Measurements from ENCODE around the gene MINDY3.
"Not testable (repeated sequence)": the region's sequence is repeated elsewhere in the genome, so short reads cannot be mapped to it uniquely, and the experiment has no call there.

MINDY3 gene

DNA sequence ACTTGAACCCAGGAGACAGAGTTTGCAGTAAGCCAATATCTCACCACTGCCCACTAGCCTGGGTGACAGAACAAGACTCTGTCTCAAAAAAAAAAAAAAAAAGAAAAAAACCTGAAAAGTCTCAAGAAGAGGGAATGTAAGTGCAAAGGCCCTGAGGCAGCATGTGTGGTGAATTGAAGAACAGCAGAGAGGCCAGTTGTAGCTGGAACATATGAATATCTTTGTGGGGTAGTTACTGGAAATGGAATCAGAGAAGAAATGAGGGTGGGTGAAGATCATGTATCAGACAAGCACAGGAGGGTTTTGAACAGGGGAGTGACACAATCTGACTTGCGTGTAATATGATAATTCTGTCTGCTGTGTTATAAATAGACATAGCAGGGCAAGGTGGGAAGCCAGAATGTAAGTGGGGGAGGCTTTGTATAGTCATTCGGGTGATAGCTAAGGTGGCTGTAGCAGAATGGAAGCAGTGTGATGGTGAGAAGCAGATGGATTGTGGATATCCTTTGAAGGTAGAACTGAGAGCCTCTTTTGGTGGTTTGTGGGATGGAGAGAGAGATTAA, 95.3 kb downstream of the MINDY3 start:
- H3K4me3 ChIP-seq (ENCODE audit: low read depth in 1 of 2, low read length in 2 of 2) = no peak overlapping the region
- TF ChIP-seq EZH2 (IDR thresholded peaks at IDR 0.05; ENCODE audit: borderline replicate concordance, low read depth, low read length, severe bottlenecking) = no peak
- no peaks in the 10 kb centered on the region for H3K36me3 ChIP-seq (ENCODE audit: insufficient read depth, low read length)

DNA sequence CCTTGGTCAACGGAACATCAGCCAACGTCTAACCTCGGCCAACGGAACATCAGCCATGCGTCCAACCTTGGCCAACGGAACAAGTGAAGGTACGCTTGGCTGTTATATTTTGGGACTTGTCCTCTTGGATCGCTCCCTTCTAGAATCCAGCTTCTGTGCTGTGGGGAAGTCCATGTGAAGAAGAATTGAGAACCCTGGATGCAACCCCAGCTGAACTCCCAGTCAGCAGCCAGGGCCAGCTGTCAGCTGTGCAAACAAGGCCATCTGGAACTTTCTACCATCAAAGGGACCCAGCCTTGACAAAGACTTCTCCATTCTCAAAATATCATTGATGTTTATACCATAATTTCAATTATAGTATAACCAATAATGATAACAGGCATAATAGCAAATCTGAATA, 97.3 kb downstream of the MINDY3 start:
- TF ChIP-seq, protein P1, sequence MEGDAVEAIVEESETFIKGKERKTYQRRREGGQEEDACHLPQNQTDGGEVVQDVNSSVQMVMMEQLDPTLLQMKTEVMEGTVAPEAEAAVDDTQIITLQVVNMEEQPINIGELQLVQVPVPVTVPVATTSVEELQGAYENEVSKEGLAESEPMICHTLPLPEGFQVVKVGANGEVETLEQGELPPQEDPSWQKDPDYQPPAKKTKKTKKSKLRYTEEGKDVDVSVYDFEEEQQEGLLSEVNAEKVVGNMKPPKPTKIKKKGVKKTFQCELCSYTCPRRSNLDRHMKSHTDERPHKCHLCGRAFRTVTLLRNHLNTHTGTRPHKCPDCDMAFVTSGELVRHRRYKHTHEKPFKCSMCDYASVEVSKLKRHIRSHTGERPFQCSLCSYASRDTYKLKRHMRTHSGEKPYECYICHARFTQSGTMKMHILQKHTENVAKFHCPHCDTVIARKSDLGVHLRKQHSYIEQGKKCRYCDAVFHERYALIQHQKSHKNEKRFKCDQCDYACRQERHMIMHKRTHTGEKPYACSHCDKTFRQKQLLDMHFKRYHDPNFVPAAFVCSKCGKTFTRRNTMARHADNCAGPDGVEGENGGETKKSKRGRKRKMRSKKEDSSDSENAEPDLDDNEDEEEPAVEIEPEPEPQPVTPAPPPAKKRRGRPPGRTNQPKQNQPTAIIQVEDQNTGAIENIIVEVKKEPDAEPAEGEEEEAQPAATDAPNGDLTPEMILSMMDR (IDR thresholded peaks at IDR 0.05; ENCODE audit: borderline replicate concordance, extremely low read depth, low read length, poor library complexity, severe bottlenecking) = no peak
- no peak for TF ChIP-seq EZH2 (IDR thresholded peaks at IDR 0.05; ENCODE audit: borderline replicate concordance, low read depth, low read length, severe bottlenecking)
- Histone ChIP-seq H3K4me3 (ENCODE audit: low read depth in 1 of 2, low read length in 2 of 2) (no peak overlapping the region), H3K36me3 (ENCODE audit: insufficient read depth, low read length) (no peaks in the 10 kb centered on the region), H3K4me2 (ENCODE audit: insufficient read depth, low read length) (no peak overlapping the region), H4K20me1 (ENCODE audit: insufficient read depth, low read length) (no peaks in the 10 kb centered on the region), H2AFZ (ENCODE audit: low read depth, low read length) (no peak overlapping the region), H3K79me2 (ENCODE audit: insufficient read depth, low read length) (no peaks in the 10 kb centered on the region), H3K9ac (ENCODE audit: low read depth, low read length) (no peak overlapping the region), H3K27me3 (ENCODE audit: insufficient read depth, low read length, poor library complexity) (no peaks in the 10 kb centered on the region), H3K9me3 (ENCODE audit: insufficient read depth, low read length, severe bottlenecking) (no peaks in the 10 kb centered on the region), H3K27ac (ENCODE audit: low read length) (no peak overlapping the region), H3K4me1 (ENCODE audit: insufficient read depth, low read length) (no peaks in the 10 kb centered on the region)
- no peak for ATAC-seq (ENCODE audit: insufficient read depth, low read depth)
- no peak for DNase-seq

More for the DNA sequence above, 95.3 kb downstream of the MINDY3 start:
- ATAC-seq (ENCODE audit: insufficient read depth, low read depth) (no peak), DNase-seq (no peak)
- Histone ChIP-seq H2AFZ (ENCODE audit: low read depth, low read length) (no peak overlapping the region), H3K9me3 (ENCODE audit: insufficient read depth, low read length, severe bottlenecking) (no peaks in the 10 kb centered on the region), H3K79me2 (ENCODE audit: insufficient read depth, low read length) (no peaks in the 10 kb centered on the region), H4K20me1 (ENCODE audit: insufficient read depth, low read length) (no peaks in the 10 kb centered on the region), H3K9ac (ENCODE audit: low read depth, low read length) (no peak overlapping the region), H3K4me1 (ENCODE audit: insufficient read depth, low read length) (no peaks in the 10 kb centered on the region), H3K27ac (ENCODE audit: low read length) (no peak overlapping the region), H3K4me2 (ENCODE audit: insufficient read depth, low read length) (no peak overlapping the region), H3K27me3 (ENCODE audit: insufficient read depth, low read length, poor library complexity) (no peaks in the 10 kb centered on the region)

DNA sequence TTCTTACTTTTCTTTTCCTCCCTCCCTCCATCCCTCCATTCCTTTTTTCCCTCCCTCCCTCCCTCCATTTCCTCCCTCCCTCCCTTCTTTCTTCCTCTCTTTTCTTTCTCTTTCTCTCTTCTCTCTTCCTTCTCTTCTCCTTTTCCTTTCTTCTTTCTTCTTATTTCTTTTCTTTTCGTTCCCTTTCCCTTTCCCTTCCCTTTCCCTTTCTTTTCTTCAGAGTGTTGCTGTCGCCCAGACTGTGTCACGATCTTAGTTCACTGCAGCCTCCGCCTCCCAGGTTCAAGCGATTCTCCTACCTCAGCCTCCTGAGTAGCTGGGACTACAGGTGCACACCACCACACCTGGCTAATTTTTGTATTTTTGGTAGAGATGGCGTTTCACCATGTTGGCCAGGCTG, 98.1 kb downstream of the MINDY3 start:
- H2AFZ ChIP-seq (ENCODE audit: low read depth, low read length); DNase-seq; H3K9ac ChIP-seq (ENCODE audit: low read depth, low read length); H3K79me2 ChIP-seq (ENCODE audit: insufficient read depth, low read length); ATAC-seq (ENCODE audit: insufficient read depth, low read depth); H3K27ac ChIP-seq (ENCODE audit: low read length); H3K4me1 ChIP-seq (ENCODE audit: insufficient read depth, low read length); H3K36me3 ChIP-seq (ENCODE audit: insufficient read depth, low read length); H4K20me1 ChIP-seq (ENCODE audit: insufficient read depth, low read length); H3K4me3 ChIP-seq (ENCODE audit: low read depth in 1 of 2, low read length in 2 of 2); H3K27me3 ChIP-seq (ENCODE audit: insufficient read depth, low read length, poor library complexity); H3K4me2 ChIP-seq (ENCODE audit: insufficient read depth, low read length); H3K9me3 ChIP-seq (ENCODE audit: insufficient read depth, low read length, severe bottlenecking): not testable (repeated sequence)

DNA sequence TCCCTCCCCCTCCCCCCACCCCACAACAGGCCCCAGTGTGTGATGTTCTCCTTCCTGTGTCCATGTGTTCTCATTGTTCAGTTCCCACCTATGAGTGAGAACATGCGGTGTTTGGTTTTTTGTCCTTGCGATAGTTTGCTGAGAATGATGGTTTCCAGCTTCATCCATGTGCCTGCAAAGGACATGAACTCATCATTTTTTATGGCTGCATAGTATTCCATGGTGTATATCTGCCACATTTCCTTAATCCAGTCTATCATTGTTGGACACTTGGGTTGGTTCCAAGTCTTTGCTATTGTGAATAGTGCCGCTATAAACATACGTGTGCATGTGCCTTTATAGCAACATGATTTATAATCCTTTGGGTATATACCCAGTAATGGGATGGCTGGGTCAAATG, 99.1 kb downstream of the MINDY3 start:
- not testable (repeated sequence) for H3K4me3 ChIP-seq (ENCODE audit: low read depth in 1 of 2, low read length in 2 of 2); H3K36me3 ChIP-seq (ENCODE audit: insufficient read depth, low read length); H3K9ac ChIP-seq (ENCODE audit: low read depth, low read length); H3K9me3 ChIP-seq (ENCODE audit: insufficient read depth, low read length, severe bottlenecking); ATAC-seq (ENCODE audit: insufficient read depth, low read depth); H3K4me2 ChIP-seq (ENCODE audit: insufficient read depth, low read length); H2AFZ ChIP-seq (ENCODE audit: low read depth, low read length); DNase-seq; H3K79me2 ChIP-seq (ENCODE audit: insufficient read depth, low read length); H3K4me1 ChIP-seq (ENCODE audit: insufficient read depth, low read length); H3K27me3 ChIP-seq (ENCODE audit: insufficient read depth, low read length, poor library complexity); H3K27ac ChIP-seq (ENCODE audit: low read length); H4K20me1 ChIP-seq (ENCODE audit: insufficient read depth, low read length)

DNA sequence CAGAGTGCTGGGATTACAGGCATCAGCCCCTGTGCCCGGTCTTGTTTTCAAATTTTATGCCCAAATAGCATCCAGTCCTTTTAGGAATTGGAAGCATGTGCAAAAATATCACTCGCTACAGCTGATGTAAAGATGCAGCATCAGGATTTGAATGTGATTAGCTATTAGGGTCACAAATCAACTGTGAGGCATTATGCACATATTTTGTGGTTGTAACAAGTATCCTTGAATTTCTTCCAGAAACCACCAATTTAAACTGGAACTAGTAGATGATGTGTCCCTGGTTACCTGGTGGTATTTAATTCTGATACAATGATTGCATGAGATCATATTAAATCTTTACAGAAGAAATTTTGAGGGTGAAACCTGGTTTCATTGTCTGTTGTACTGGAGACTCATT, 99.6 kb downstream of the MINDY3 start:
- ATAC-seq (ENCODE audit: insufficient read depth, low read depth) (no peak), DNase-seq (no peak)
- TF ChIP-seq EZH2 (IDR thresholded peaks at IDR 0.05; ENCODE audit: borderline replicate concordance, low read depth, low read length, severe bottlenecking) = no peak
- Histone ChIP-seq H3K4me2 (ENCODE audit: insufficient read depth, low read length) (no peak overlapping the region), H3K79me2 (ENCODE audit: insufficient read depth, low read length) (no peaks in the 10 kb centered on the region), H3K27me3 (ENCODE audit: insufficient read depth, low read length, poor library complexity) (peaks cover 3% of the 10 kb centered on the region), H2AFZ (ENCODE audit: low read depth, low read length) (no peak overlapping the region), H3K4me1 (ENCODE audit: insufficient read depth, low read length) (no peaks in the 10 kb centered on the region), H3K9ac (ENCODE audit: low read depth, low read length) (no peak overlapping the region), H3K36me3 (ENCODE audit: insufficient read depth, low read length) (no peaks in the 10 kb centered on the region), H3K4me3 (ENCODE audit: low read depth in 1 of 2, low read length in 2 of 2) (no peak overlapping the region), H3K27ac (ENCODE audit: low read length) (no peak overlapping the region), H4K20me1 (ENCODE audit: insufficient read depth, low read length) (no peaks in the 10 kb centered on the region), H3K9me3 (ENCODE audit: insufficient read depth, low read length, severe bottlenecking) (no peaks in the 10 kb centered on the region)
